PC-9 (cell line): ENCODE measurements around the gene HEBP1. TPM values are rescaled to one million over a fixed set of nuclear protein-coding genes. Genes with fewer than 3 reads are reported as not detected.

Experiments used
- BruUV-seq: library from RNA; stranded (reverse); fragments of 400-500 nt; replicated peaks from 2 replicates; lab custom pipeline; 2021; lab: Mats Ljungman, UMichigan
- CTCF ChIA-PET: fragments of 300-600 bp; sonication (Branson Sonifier 250); formaldehyde crosslinking; loops from one replicate; lab custom pipeline; 2022; ENCODE audit warnings: antibody characterized with exemption; lab: Charles Lee
- POLR2A ChIA-PET: fragments of 300-600 bp; sonication (Branson Sonifier 250); formaldehyde crosslinking; loops from one replicate; lab custom pipeline; 2022; ENCODE audit warnings: antibody characterized with exemption; ENCODE audit not compliant: unreplicated experiment; lab: Charles Lee
- DNase-seq, 2 experiments: peaks; one replicate each; pipeline versions ENCODE4 v3.0.0 to v3.0.0-alpha.2; 2015 to 2022; ENCODE audit warnings: mixed read lengths in 1 of 2
- H2AFZ ChIP-seq: fragments of 200-600 bp; sonication (generic); 2 replicates; pipeline ENCODE4 v1.8.1; 2017; ENCODE audit warnings: antibody characterized with exemption
- H3F3A ChIP-seq: fragments of 200-600 bp; sonication (generic); 2 replicates; pipeline ENCODE4 v1.8.1; 2017; ENCODE audit warnings: antibody characterized with exemption, mild to moderate bottlenecking, low read depth; ENCODE audit not compliant: insufficient read depth
- H3K27ac ChIP-seq: fragments of 200-600 bp; sonication (generic); 2 replicates; pipeline ENCODE4 v1.6.1; 2016; ENCODE audit warnings: mixed run types
- H3K27me3 ChIP-seq: fragments of 200-600 bp; sonication (generic); 2 replicates; pipeline ENCODE4 v1.6.1; 2016; ENCODE audit warnings: low read depth, mixed run types; ENCODE audit not compliant: insufficient read depth
- H3K36me3 ChIP-seq: fragments of 200-600 bp; sonication (generic); 2 replicates; pipeline ENCODE4 v1.6.1; 2016; ENCODE audit warnings: low read depth, mixed run types
- H3K4me1 ChIP-seq: fragments of 200-600 bp; sonication (generic); replicated peaks from 2 replicates; pipeline ENCODE4 v1.6.1; 2016; ENCODE audit warnings: mixed run types; ENCODE audit not compliant: insufficient read depth
- H3K4me2 ChIP-seq: fragments of 200-600 bp; sonication (generic); 2 replicates; pipeline ENCODE4 v1.6.1; 2017; ENCODE audit warnings: mixed run types
- H3K4me3 ChIP-seq: fragments of 200-600 bp; sonication (generic); 2 replicates; pipeline ENCODE4 v1.6.1; 2016; ENCODE audit warnings: mixed run types
- H3K79me2 ChIP-seq: fragments of 200-600 bp; sonication (generic); 2 replicates; pipeline ENCODE4 v1.6.1; 2017; ENCODE audit warnings: low read depth, mixed run types
- H3K9me2 ChIP-seq: fragments of 200-600 bp; sonication (generic); 2 replicates; pipeline ENCODE4 v1.8.1; 2017; ENCODE audit warnings: mild to moderate bottlenecking; ENCODE audit not compliant: insufficient read depth
- H3K9me3 ChIP-seq: fragments of 200-600 bp; sonication (generic); 2 replicates; pipeline ENCODE4 v1.8.1; 2016; ENCODE audit warnings: low read depth; ENCODE audit not compliant: insufficient read depth
- H4K20me1 ChIP-seq: fragments of 200-600 bp; sonication (generic); 2 replicates; pipeline ENCODE4 v1.8.1; 2017; ENCODE audit not compliant: insufficient read depth
- CTCF ChIP-seq: fragments of 200-600 bp; sonication (generic); conservative IDR thresholded peaks from 2 replicates; pipeline ENCODE4 v1.6.1; 2017; ENCODE audit warnings: mixed run types, antibody characterized with exemption, mild to moderate bottlenecking, moderate library complexity
- EZH2 ChIP-seq: fragments of 200-600 bp; sonication (generic); IDR thresholded peaks from 2 replicates; pipeline ENCODE4 v1.8.0; 2017; ENCODE audit warnings: antibody characterized with exemption, low read depth
- intact Hi-C: fragments of 100-400 bp; cut with micrococcal nuclease; formaldehyde crosslinking; loops from one replicate; pipeline ENCODE4 v1.10.0; 2022; ENCODE audit not compliant: unreplicated experiment
- total RNA-seq: library from RNA; stranded (reverse); gene quantifications from 2 replicates; pipeline ENCODE4 v1.2.3, GENCODE V29; 2021

Gene HEBP1
- total RNA-seq, 1 experiment from 2014 or later = 148 TPM

GRCh38 chr12:13022851-13023271 is 22.8 kb upstream of the HEBP1 start:
- no peaks in the 10 kb centered on the region for H3K79me2 ChIP-seq
- BruUV-seq = no TSS peak
- H3F3A ChIP-seq = no peaks in the 10 kb centered on the region
- POLR2A ChIA-PET = interaction anchor here (0.7 kb wide), 1 partner anchor 199 kb away, joined by 4 read pairs; no protein-coding TSS in a partner anchor
- H3K27me3 ChIP-seq = no peaks in the 10 kb centered on the region
- H3K9me2 ChIP-seq = no peaks in the 10 kb centered on the region
- no peaks in the 10 kb centered on the region for H3K36me3 ChIP-seq
- CTCF ChIA-PET = no interaction called here
- no peak overlapping the region for H3K4me2 ChIP-seq
- intact Hi-C loops = loop anchor here (5.0 to 10.0 kb wide), 3 partner anchors 234 to 1142 kb away; no protein-coding TSS in a partner anchor
- DNase-seq = no peak
- no peak overlapping the region for H3K4me3 ChIP-seq
- no peaks in the 10 kb centered on the region for H4K20me1 ChIP-seq
- TF ChIP-seq EZH2 = no peak
- no peak for TF ChIP-seq CTCF
- H3K27ac ChIP-seq = no peak overlapping the region
- H3K9me3 ChIP-seq = no peaks in the 10 kb centered on the region
- no peak overlapping the region for H2AFZ ChIP-seq
- no peaks in the 10 kb centered on the region for H3K4me1 ChIP-seq

GRCh38 chr12:13011098-13011497 is 11.0 kb upstream of the HEBP1 start:
- POLR2A ChIA-PET = no interaction called here
- Histone ChIP-seq H3K9me2 (no peaks in the 10 kb centered on the region; the same call in 1 of the 2 replicates), H3K79me2 (no peaks in the 10 kb centered on the region), H3K27me3 (no peaks in the 10 kb centered on the region), H3F3A (peaks cover 3% of the 10 kb centered on the region; the same call in 1 of the 2 replicates), H3K27ac (no peak overlapping the region), H3K4me3 (no peak overlapping the region), H4K20me1 (no peaks in the 10 kb centered on the region), H3K4me2 (no peak overlapping the region), H3K9me3 (no peaks in the 10 kb centered on the region), H2AFZ (no peak overlapping the region), H3K4me1 (no peaks in the 10 kb centered on the region), H3K36me3 (no peaks in the 10 kb centered on the region)
- TF ChIP-seq CTCF (no peak), EZH2 (no peak)
- intact Hi-C loops = no loop called here
- BruUV-seq = no TSS peak
- CTCF ChIA-PET = no interaction called here
- no peak for DNase-seq

- Histone ChIP-seq H2AFZ (no peak overlapping the region), H3K9me3 (no peaks in the 10 kb centered on the region), H3K36me3 (no peaks in the 10 kb centered on the region), H3K4me2 (no peak overlapping the region), H3K27ac (no peak overlapping the region), H3F3A (peaks cover 3% of the 10 kb centered on the region; the same call in 1 of the 2 replicates), H3K4me1 (no peaks in the 10 kb centered on the region), H3K27me3 (no peaks in the 10 kb centered on the region), H4K20me1 (no peaks in the 10 kb centered on the region), H3K4me3 (no peak overlapping the region), H3K9me2 (no peaks in the 10 kb centered on the region; the same call in 1 of the 2 replicates), H3K79me2 (no peaks in the 10 kb centered on the region)
- ChIA-PET POLR2A (interaction anchor here (0.7 kb wide), 1 partner anchor 272 kb away, joined by 3 read pairs; no protein-coding TSS in a partner anchor), CTCF (no interaction called here)
- intact Hi-C loops = no loop called here
- DNase-seq = no peak
- TF ChIP-seq CTCF = no peak
- no peak for TF ChIP-seq EZH2
- no TSS peak for BruUV-seq
Observed at GRCh38 chr12:13008741-13009380, 8.8 kb upstream of the HEBP1 start.
